Thyroid gland (tissue), 4 donors: ENCODE measurements around the gene C19orf53.

Experiments
- POLR2A ChIP-seq, 2 donors: fragments of 450-650 bp; IDR thresholded peaks; one replicate each; pipeline ENCODE4 v1.6.1; 2017; ENCODE audit warnings: antibody characterized with exemption in 2 of 2, mild to moderate bottlenecking in 2 of 2, moderate library complexity in 1 of 2
- TF ChIP-seq, protein P1 (sequence below), 6 experiments: fragments of 200-600 bp in 3 of 6; fragments of 450-650 bp in 3 of 6; sonication (generic) in 3 of 6; IDR thresholded peaks; one replicate each; pipeline ENCODE4 v1.5.1; 2016 to 2019; ENCODE audit warnings: antibody characterized with exemption in 6 of 6, mild to moderate bottlenecking in 2 of 6, inconsistent platforms in 1 of 6, moderate library complexity in 1 of 6

DNA sequence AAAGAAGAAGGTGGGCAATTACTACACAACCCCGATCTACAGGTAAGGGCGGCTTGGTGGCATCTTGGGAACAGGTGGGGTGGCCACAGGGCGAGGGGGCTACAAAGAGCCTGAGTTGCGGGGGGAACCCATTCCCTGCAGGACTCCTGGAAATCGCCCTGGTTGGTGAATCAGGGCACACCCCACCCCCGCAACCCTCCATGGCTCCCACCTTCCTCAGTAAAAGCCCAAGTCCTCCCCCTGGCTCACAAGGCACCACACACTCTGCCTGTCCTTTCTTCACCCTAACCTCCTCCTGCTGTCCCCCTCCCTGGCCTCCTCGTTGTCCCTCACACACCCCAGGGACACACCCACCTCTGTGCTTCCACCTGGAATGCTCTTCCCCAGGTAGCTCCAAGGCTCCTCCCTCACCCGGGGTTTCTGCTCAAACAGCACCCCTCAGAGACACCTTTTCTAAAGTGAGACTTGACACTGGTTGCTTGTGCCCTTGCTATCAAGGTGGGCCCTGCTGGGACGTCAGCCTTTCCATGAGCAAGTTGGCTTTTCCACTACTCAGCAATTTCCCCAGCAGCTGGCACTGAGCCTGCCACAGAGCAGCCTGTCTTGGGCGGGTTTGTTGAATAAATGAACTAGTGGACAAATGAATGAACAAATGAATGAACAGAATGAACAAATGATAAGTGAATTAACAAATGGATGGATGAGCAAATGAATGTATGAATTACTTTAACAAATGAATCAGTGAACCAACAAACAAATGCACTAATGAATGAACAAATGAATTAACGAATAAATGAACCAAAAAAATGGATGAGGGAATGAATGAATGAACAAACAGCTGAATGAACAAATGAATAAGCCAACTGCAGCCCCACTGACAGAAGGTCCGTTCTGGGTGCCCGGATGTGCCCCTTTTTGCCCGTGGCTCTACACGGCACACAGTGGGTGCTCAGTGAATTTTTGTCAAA lies 16.2 kb upstream of the C19orf53 start:
- TF ChIP-seq, protein P1, sequence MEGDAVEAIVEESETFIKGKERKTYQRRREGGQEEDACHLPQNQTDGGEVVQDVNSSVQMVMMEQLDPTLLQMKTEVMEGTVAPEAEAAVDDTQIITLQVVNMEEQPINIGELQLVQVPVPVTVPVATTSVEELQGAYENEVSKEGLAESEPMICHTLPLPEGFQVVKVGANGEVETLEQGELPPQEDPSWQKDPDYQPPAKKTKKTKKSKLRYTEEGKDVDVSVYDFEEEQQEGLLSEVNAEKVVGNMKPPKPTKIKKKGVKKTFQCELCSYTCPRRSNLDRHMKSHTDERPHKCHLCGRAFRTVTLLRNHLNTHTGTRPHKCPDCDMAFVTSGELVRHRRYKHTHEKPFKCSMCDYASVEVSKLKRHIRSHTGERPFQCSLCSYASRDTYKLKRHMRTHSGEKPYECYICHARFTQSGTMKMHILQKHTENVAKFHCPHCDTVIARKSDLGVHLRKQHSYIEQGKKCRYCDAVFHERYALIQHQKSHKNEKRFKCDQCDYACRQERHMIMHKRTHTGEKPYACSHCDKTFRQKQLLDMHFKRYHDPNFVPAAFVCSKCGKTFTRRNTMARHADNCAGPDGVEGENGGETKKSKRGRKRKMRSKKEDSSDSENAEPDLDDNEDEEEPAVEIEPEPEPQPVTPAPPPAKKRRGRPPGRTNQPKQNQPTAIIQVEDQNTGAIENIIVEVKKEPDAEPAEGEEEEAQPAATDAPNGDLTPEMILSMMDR (IDR thresholded peaks at IDR 0.05) = no peak
- no peak for TF ChIP-seq POLR2A (IDR thresholded peaks at IDR 0.05)
